ENCODE results near the gene PEX10. TPM values are rescaled to one million over a fixed set of nuclear protein-coding genes. Genes with fewer than 3 reads are reported as not detected.
A peak's percentile ranks its signal among the peaks of the same experiment; 100 is the strongest.
"Not testable (repeated sequence)": the region's sequence is repeated elsewhere in the genome, so short reads cannot be mapped to it uniquely, and the experiment has no call there.

Gene PEX10
- 10 to 100 TPM; 14.7 to 24.8 (median 18.3) TPM for polyA plus RNA-seq (ENCODE audit: insufficient read depth in 1 of 5, insufficient read length in 5 of 5, low replicate concordance in 1 of 5)
- long read RNA-seq, donor 1, transcript PEX10-202 (6 exons, 1,997 nt) = major isoform, 14 of 15 reads
- long read RNA-seq, donor 1, partial matches to known transcripts = 0 of 15 reads
- long read RNA-seq, donor 1, other reads (novel, unspliced or antisense) = 0 of 15 reads
- long read RNA-seq, donor 2, transcript PEX10-202 (6 exons, 1,997 nt) = major isoform, 6 of 6 reads
- long read RNA-seq, donor 2, partial matches to known transcripts = 0 of 6 reads
- long read RNA-seq, donor 2, other reads (novel, unspliced or antisense) = 0 of 6 reads
- long read RNA-seq, donor 3, transcript PEX10-202 (6 exons, 1,997 nt) = major isoform, 6 of 6 reads
- long read RNA-seq, donor 3, partial matches to known transcripts = 0 of 6 reads
- long read RNA-seq, donor 3, other reads (novel, unspliced or antisense) = 0 of 6 reads
- long read RNA-seq, donor 4, partial matches to known transcripts = 0 of 3 reads
- long read RNA-seq, donor 4, other reads (novel, unspliced or antisense) = 0 of 3 reads
- long read RNA-seq, donor 5, transcript PEX10-202 (6 exons, 1,997 nt) = major isoform, 8 of 8 reads
- long read RNA-seq, donor 5, partial matches to known transcripts = 0 of 8 reads
- long read RNA-seq, donor 5, other reads (novel, unspliced or antisense) = 0 of 8 reads
- long read RNA-seq, donor 6, transcript PEX10-202 (6 exons, 1,997 nt) = major isoform, 9 of 9 reads
- long read RNA-seq, donor 6, partial matches to known transcripts = 0 of 9 reads
- long read RNA-seq, donor 6, other reads (novel, unspliced or antisense) = 0 of 9 reads
- long read RNA-seq, donor 7, transcript PEX10-202 (6 exons, 1,997 nt) = major isoform, 9 of 9 reads
- long read RNA-seq, donor 7, partial matches to known transcripts = 0 of 9 reads
- long read RNA-seq, donor 7, other reads (novel, unspliced or antisense) = 0 of 9 reads
- long read RNA-seq, donor 8, partial matches to known transcripts = 0 of 2 reads
- long read RNA-seq, donor 8, other reads (novel, unspliced or antisense) = 0 of 2 reads

- DNase-seq = peak; percentile 96 to 97
These were observed at the start of gene PEX10 for GRCh38 chr1:2412395-2412772. Gene PEX10, minus strand, starts transcription at chr1:2412564. Its CDS starts 62 bp downstream, at chr1:2412502.

- no peak for DNase-seq
These were observed 48.8 kb upstream of the PEX10 start for GRCh38 chr1:2460996-2461751.

GRCh38 chr1:2460203-2460602 lies 47.8 kb upstream of the PEX10 start:
- DNase-seq = no peak

- peak; percentile 73 to 75 for DNase-seq
These were observed 47.4 kb upstream of the PEX10 start for GRCh38 chr1:2459757-2460156.

- DNase-seq = not testable (repeated sequence)
These were observed 46.9 kb upstream of the PEX10 start for GRCh38 chr1:2459102-2459753.

- no peak for DNase-seq
These were observed 46.3 kb upstream of the PEX10 start for GRCh38 chr1:2458687-2459086.

GRCh38 chr1:2457444-2457843 lies 45.1 kb upstream of the PEX10 start:
- no peak for DNase-seq

GRCh38 chr1:2455757-2456156 lies 43.4 kb upstream of the PEX10 start:
- DNase-seq = no peak

- DNase-seq = no peak
These were observed 41.9 kb upstream of the PEX10 start for GRCh38 chr1:2454227-2454626.

- no peak for DNase-seq
These were observed 40.6 kb upstream of the PEX10 start for GRCh38 chr1:2452932-2453315.

- no peak for DNase-seq
These were observed 40.0 kb upstream of the PEX10 start for GRCh38 chr1:2452201-2452931.

GRCh38 chr1:2451741-2452140 lies 39.4 kb upstream of the PEX10 start:
- DNase-seq = no peak

GRCh38 chr1:2449636-2450454 lies 37.5 kb upstream of the PEX10 start:
- no peak for DNase-seq

GRCh38 chr1:2448098-2448445 lies 35.7 kb upstream of the PEX10 start:
- no peak for DNase-seq

- no peak for DNase-seq
These were observed 35.1 kb upstream of the PEX10 start for GRCh38 chr1:2447276-2448097.

GRCh38 chr1:2446861-2447260 lies 34.5 kb upstream of the PEX10 start:
- DNase-seq = no peak

GRCh38 chr1:2446394-2446793 lies 34.0 kb upstream of the PEX10 start:
- no peak for DNase-seq

- DNase-seq = no peak
These were observed 33.5 kb upstream of the PEX10 start for GRCh38 chr1:2445823-2446215.

Measured in right lung (tissue), 10 donors.